ENCODE measurements around the gene LHCGR.

GRCh38 chr2:48790407-48791170, 35.1 kb upstream of the LHCGR start:
- no peak for TF ChIP-seq NFYB (CRISPR knock-in tag; conservative IDR thresholded peaks at IDR 0.05; ENCODE audit: low read depth)
- TF ChIP-seq CTCF (IDR thresholded peaks at IDR 0.05): no peak
- TF ChIP-seq RELA (CRISPR knock-in tag; IDR thresholded peaks at IDR 0.05; ENCODE audit: borderline replicate concordance): no peak
- TF ChIP-seq ZNF281 (CRISPR knock-in tag; IDR thresholded peaks at IDR 0.05): no peak
